Tibial nerve (tissue), 4 donors: Measurements from ENCODE around the gene TDRD9. TPM values are rescaled to one million over a fixed set of nuclear protein-coding genes. Genes with fewer than 3 reads are reported as not detected.

ENCODE experiments used
- DNase-seq, 2 donors: peaks; one replicate each; pipeline ENCODE4 v3.0.0-alpha.2; 2019; ENCODE audit warnings: low spot score in 2 of 2
- H3K27ac ChIP-seq, 4 donors: fragments of 200-600 bp; sonication (generic) in 3 of 4; one replicate each; pipeline ENCODE4 v1.5.1; 2017 to 2019; ENCODE audit warnings: mild to moderate bottlenecking in 1 of 4
- H3K27me3 ChIP-seq, 2 donors: fragments of 200-600 bp; sonication (generic) in 1 of 2; one replicate each; pipeline versions ENCODE4 v1.5.1 to v1.6.0; 2017 to 2019
- H3K36me3 ChIP-seq, 3 donors: fragments of 200-600 bp; sonication (generic); one replicate each; pipeline ENCODE4 v1.5.1; 2018 to 2019
- H3K4me1 ChIP-seq, 4 donors: fragments of 200-600 bp; sonication (generic) in 3 of 4; one replicate each; pipeline ENCODE4 v1.5.1; 2017 to 2019
- H3K4me3 ChIP-seq, 4 donors: fragments of 200-600 bp; sonication (generic) in 3 of 4; one replicate each; pipeline ENCODE4 v1.5.1; 2017 to 2019; ENCODE audit warnings: mild to moderate bottlenecking in 1 of 4, moderate library complexity in 1 of 4
- H3K9me3 ChIP-seq, 4 donors: fragments of 200-600 bp; sonication (generic) in 3 of 4; one replicate each; pipeline ENCODE4 v1.5.1; 2017 to 2019
- EP300 ChIP-seq, 2 donors: sonication (generic); formaldehyde crosslinking; IDR thresholded peaks; one replicate each; pipeline ENCODE4 v1.6.1; 2017; ENCODE audit warnings: antibody characterized with exemption in 2 of 2, mild to moderate bottlenecking in 1 of 2
- POLR2A ChIP-seq, 2 donors: fragments of 450-650 bp; IDR thresholded peaks; one replicate each; pipeline ENCODE4 v1.6.1; 2017; ENCODE audit warnings: antibody characterized with exemption in 2 of 2, mild to moderate bottlenecking in 2 of 2, moderate library complexity in 2 of 2
- WGBS, 2 donors: methylation state at CpG; one replicate each; pipeline ENCODE4 v1.1.5; 2018; 5-methylcytosine and 5-hydroxymethylcytosine counted together
- total RNA-seq, 4 donors: library from RNA; depleted of rRNA; stranded (reverse); fragments of >200 nt; gene quantifications; one replicate each; pipeline ENCODE4 v1.1.0, GENCODE V29; 2016
- TF ChIP-seq, protein P1 (sequence below), 5 experiments: fragments of 200-600 bp in 3 of 5; fragments of 450-650 bp in 2 of 5; sonication (generic) in 3 of 5; IDR thresholded peaks; one replicate each; pipeline ENCODE4 v1.5.1; 2016 to 2019; ENCODE audit warnings: antibody characterized with exemption in 5 of 5, mild to moderate bottlenecking in 3 of 5, moderate library complexity in 2 of 5

The TDRD9 gene
- total RNA-seq, 4 donors from 2014 or later: under 0.01 to 1.9 (median 1.4) TPM

DNA sequence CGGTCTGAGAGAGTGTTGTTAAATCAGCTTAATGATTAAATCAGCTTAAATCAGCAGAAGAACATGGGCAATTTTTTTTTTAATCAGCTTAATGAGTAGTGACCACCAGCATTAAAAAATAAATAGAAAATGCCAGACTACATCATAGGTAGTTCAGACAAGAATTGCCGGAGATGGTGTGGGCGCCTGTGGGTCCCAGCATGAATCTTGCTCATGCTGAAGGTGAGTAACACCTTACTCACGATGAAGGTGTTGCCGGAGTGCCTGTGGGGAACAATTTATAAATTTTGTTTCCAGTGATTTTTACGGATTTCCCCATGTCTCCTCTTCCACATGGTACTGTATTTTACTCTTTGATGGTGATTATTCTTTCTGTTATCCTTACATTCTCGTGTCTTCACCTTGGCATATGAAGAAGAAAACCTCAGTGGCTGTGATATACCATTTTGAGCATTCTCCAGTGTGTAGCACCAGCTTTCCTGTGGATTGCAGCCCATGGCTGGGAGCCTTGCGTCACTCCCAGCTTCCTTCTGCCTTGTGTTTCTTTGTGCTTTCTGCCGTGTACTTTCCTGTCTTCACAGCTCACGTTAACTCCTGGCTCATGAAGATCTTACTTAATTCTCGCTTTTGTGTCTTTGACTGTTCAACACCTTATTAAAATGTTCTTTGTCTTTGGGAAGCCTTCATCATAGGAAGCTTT, 4.7 kb downstream of the TDRD9 start:
- H3K27me3 ChIP-seq: peaks cover 0 to under 1% of the 10 kb centered on the region in 2 donors
- DNase-seq: no peak
- WGBS, 2 donors: 79% methylated on average over 11 of the region's 11 CpGs
- H3K27ac ChIP-seq: no peak overlapping the region
- TF ChIP-seq, protein P1, sequence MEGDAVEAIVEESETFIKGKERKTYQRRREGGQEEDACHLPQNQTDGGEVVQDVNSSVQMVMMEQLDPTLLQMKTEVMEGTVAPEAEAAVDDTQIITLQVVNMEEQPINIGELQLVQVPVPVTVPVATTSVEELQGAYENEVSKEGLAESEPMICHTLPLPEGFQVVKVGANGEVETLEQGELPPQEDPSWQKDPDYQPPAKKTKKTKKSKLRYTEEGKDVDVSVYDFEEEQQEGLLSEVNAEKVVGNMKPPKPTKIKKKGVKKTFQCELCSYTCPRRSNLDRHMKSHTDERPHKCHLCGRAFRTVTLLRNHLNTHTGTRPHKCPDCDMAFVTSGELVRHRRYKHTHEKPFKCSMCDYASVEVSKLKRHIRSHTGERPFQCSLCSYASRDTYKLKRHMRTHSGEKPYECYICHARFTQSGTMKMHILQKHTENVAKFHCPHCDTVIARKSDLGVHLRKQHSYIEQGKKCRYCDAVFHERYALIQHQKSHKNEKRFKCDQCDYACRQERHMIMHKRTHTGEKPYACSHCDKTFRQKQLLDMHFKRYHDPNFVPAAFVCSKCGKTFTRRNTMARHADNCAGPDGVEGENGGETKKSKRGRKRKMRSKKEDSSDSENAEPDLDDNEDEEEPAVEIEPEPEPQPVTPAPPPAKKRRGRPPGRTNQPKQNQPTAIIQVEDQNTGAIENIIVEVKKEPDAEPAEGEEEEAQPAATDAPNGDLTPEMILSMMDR (IDR thresholded peaks at IDR 0.05): no peak
- no peak for TF ChIP-seq POLR2A (IDR thresholded peaks at IDR 0.05)
- TF ChIP-seq EP300 (IDR thresholded peaks at IDR 0.05): no peak
- H3K36me3 ChIP-seq: no peaks in the 10 kb centered on the region
- no peak overlapping the region for H3K4me3 ChIP-seq
- H3K9me3 ChIP-seq: no peaks in the 10 kb centered on the region
- no peaks in the 10 kb centered on the region for H3K4me1 ChIP-seq

DNA sequence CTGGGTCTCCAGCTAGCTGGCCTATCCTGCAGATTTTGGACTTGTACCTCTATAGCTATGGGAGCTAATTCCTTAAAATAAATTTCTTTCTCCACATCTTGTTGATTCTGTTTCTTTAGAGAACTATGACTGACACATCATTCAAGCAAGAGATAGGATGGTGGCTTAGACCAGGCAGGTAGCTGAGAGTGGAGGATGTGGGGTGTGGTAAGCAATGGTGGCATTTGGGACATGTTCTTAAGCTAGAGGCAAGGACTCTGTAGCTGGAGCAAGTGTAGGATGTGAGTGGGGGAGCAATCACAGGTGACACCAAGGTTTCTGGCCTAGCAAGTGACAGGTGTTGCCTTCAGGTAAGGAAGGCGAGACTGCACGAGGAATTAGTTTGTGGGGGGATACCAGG, 6.8 kb downstream of the TDRD9 start:
- H3K4me1 ChIP-seq: no peaks in the 10 kb centered on the region
- WGBS, 2 donors: 81 to 84% methylated on average over 2 of the region's 2 CpGs
- no peak for TF ChIP-seq EP300 (IDR thresholded peaks at IDR 0.05)
- no peak for DNase-seq
- H3K27ac ChIP-seq: no peak overlapping the region
- H3K36me3 ChIP-seq: no peaks in the 10 kb centered on the region
- no peaks in the 10 kb centered on the region for H3K9me3 ChIP-seq
- H3K4me3 ChIP-seq: no peak overlapping the region
- no peaks in the 10 kb centered on the region for H3K27me3 ChIP-seq

DNA sequence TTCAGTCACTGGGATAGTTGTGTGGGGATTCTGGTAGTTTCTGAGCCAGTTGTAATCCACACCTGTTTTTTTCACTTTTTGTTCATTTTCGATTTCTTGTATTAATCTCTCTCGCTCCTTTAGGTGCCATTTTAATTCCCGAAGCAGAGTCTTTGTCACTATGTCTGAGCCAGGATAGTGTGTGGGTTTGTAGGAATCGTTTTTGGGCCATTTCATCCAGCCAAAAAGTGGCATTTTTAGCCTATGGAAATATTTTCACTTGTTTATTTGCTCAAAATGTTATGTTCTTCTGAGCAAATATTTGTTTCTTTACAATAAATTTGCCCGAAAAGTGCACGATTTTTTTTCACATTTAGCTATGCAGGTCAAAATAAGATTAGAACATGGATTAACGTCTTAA, 13.2 kb downstream of the TDRD9 start:
- no peak for DNase-seq
- H3K9me3 ChIP-seq: peaks cover 0 to under 1% (median 0%) of the 10 kb centered on the region in 4 donors
- H3K27me3 ChIP-seq: peaks cover 0 to 28% of the 10 kb centered on the region in 2 donors
- TF ChIP-seq EP300 (IDR thresholded peaks at IDR 0.05) (no peak), POLR2A (IDR thresholded peaks at IDR 0.05) (no peak)
- TF ChIP-seq, protein P1 (IDR thresholded peaks at IDR 0.05): no peak
- H3K4me3 ChIP-seq: no peak overlapping the region
- no peaks in the 10 kb centered on the region for H3K36me3 ChIP-seq
- 81 to 83% methylated on average over 7 of the region's 7 CpGs for WGBS, 2 donors
- H3K4me1 ChIP-seq: no peaks in the 10 kb centered on the region
- H3K27ac ChIP-seq: no peak overlapping the region

DNA sequence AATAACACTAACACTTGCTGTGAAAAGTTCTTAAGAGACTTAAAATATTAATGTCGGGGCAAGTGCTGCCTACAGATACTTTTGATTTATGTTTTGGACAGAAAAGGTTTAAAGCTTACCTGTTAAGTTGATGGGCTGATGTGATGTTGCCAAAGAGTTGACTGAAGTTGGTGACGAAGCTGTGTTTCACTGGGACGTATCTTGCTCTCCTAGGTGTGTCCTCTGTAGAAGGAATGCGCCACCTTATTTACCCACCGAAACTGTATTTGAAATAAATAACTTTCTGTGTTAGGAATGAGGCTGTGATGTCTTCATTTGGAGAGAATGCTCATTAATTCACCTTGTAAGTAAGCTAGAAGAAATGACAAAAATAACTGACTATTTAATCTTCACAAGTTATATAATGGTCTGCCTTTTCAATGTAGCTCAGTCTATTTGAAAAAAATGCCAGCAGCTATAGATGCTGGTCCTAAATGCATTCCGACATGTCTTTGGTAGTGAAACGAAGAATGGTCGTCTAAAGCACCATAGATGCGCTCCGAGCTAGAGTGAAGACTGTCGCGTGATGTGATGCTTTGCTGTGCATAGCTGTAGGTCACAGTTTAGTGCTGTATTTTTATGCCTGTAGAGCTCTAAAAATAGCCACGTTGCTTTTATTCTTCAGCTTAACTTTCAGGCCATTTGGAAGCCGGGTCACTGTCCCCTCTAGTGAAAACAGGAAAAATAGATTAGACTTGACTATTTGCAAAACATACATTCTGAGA, 13.9 kb downstream of the TDRD9 start, which contains the start of gene RD3L:
Gene RD3L, minus strand, starts transcription at position 557 of the 764 bp plus-strand sequence. CDS start 834 bp downstream, outside the sequence.
- no peak within 1 kb of the TSS for H3K4me3 ChIP-seq
- no peak within 1 kb of the TSS for H3K27ac ChIP-seq
- no peaks in the 10 kb centered on the region for H3K4me1 ChIP-seq
- H3K9me3 ChIP-seq: peaks cover 0 to 8% (median 2%) of the 10 kb centered on the region in 4 donors
- no peak for DNase-seq
- H3K27me3 ChIP-seq: peaks cover 0 to 32% of the 10 kb centered on the region in 2 donors
- WGBS, 2 donors: 62 to 63% methylated on average over 14 of the region's 14 CpGs
- TF ChIP-seq EP300 (IDR thresholded peaks at IDR 0.05) (no peak), POLR2A (IDR thresholded peaks at IDR 0.05) (no peak)
- TF ChIP-seq, protein P1 (IDR thresholded peaks at IDR 0.05): no peak
- H3K36me3 ChIP-seq: no peaks in the 10 kb centered on the region

DNA sequence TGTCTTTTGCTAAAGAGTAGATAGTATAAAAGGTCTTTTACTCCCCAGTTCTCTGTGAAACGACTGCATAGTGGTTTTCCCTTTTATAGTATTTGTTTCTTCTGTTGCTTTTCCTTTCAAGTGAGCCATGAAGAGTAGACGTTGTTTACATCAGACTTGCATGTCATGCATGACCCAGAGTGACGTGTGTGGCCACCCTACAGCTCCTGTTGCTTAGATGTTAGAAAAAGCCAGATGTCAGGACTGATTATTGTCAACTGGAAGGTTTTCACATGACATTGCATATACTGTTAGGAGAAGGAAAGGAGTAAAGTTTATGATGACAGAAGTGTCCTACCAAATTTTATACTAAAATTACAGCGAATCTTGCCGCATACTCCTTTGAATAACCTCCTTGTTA, 15.4 kb downstream of the TDRD9 start:
- DNase-seq: no peak
- no peaks in the 10 kb centered on the region for H3K4me1 ChIP-seq
- H3K9me3 ChIP-seq: peaks cover 0 to 9% (median 2%) of the 10 kb centered on the region in 4 donors
- no peak for TF ChIP-seq EP300 (IDR thresholded peaks at IDR 0.05)
- TF ChIP-seq POLR2A (IDR thresholded peaks at IDR 0.05): no peak
- TF ChIP-seq, protein P1 (IDR thresholded peaks at IDR 0.05): no peak
- no peak overlapping the region for H3K4me3 ChIP-seq
- H3K27ac ChIP-seq: no peak overlapping the region
- 59 to 60% methylated on average over 5 of the region's 5 CpGs for WGBS, 2 donors
- no peaks in the 10 kb centered on the region for H3K36me3 ChIP-seq
- H3K27me3 ChIP-seq: peaks cover 0 to 36% of the 10 kb centered on the region in 2 donors
